HUES6 (cell line): Measurements from ENCODE around the gene CD44.
"Not testable (repeated sequence)": the region's sequence is repeated elsewhere in the genome, so short reads cannot be mapped to it uniquely, and the experiment has no call there.

Experiments
- H3K27ac ChIP-seq: 2 replicates; pipeline ENCODE4 v1.7.0; 2013; ENCODE audit warnings: low read depth, mild to moderate bottlenecking, low read length, inconsistent platforms
- H3K27me3 ChIP-seq: 2 replicates; pipeline ENCODE4 v1.6.1; 2013; ENCODE audit warnings: low read length; ENCODE audit not compliant: control insufficient read depth, insufficient read depth
- H3K36me3 ChIP-seq: 2 replicates; pipeline ENCODE4 v1.6.1; 2013; ENCODE audit warnings: low read length; ENCODE audit not compliant: control insufficient read depth, insufficient read depth
- H3K4me1 ChIP-seq: 2 replicates; pipeline ENCODE4 v1.6.1; 2013; ENCODE audit warnings: low read length; ENCODE audit not compliant: control insufficient read depth, insufficient read depth
- H3K4me3 ChIP-seq: 2 replicates; pipeline ENCODE4 v1.5.1; 2013; ENCODE audit warnings: low read depth, low read length
- H3K9ac ChIP-seq: one replicate; pipeline ENCODE4 v1.6.1; 2013; ENCODE audit warnings: mild to moderate bottlenecking, low read length
- H3K9me3 ChIP-seq: 2 replicates; pipeline ENCODE4 v1.6.1; 2013; ENCODE audit warnings: low read depth, low read length; ENCODE audit not compliant: control insufficient read depth, insufficient read depth

CD44 gene

GRCh38 chr11:35138943-35139721, at the start of gene CD44:
TSS of gene CD44 (plus strand) at chr11:35139171. CDS start at chr11:35139304, 133 bp downstream.
- peak within 1 kb of the TSS; percentile 87 for H3K9ac ChIP-seq
- no peaks in the 10 kb centered on the region for H3K9me3 ChIP-seq
- peaks cover 13% of the 10 kb centered on the region for H3K4me1 ChIP-seq
- H3K27me3 ChIP-seq: peaks cover 39% of the 10 kb centered on the region
- no peak within 1 kb of the TSS; the same call in 1 of the 2 replicates for H3K27ac ChIP-seq
- no peaks in the 10 kb centered on the region for H3K36me3 ChIP-seq
- peak within 1 kb of the TSS; percentile 79 for H3K4me3 ChIP-seq

- Histone ChIP-seq H3K27ac (no peak overlapping the region), H3K9ac (no peak overlapping the region), H3K9me3 (no peaks in the 10 kb centered on the region), H3K36me3 (no peaks in the 10 kb centered on the region), H3K27me3 (no peaks in the 10 kb centered on the region), H3K4me1 (no peaks in the 10 kb centered on the region), H3K4me3 (no peak overlapping the region)
Measured at GRCh38 chr11:35089666-35090065, 49.3 kb upstream of the CD44 start.

GRCh38 chr11:35090125-35090524, 48.8 kb upstream of the CD44 start:
- Histone ChIP-seq H3K4me1 (no peaks in the 10 kb centered on the region), H3K4me3 (no peak overlapping the region), H3K27ac (no peak overlapping the region), H3K36me3 (no peaks in the 10 kb centered on the region), H3K9ac (no peak overlapping the region), H3K27me3 (no peaks in the 10 kb centered on the region), H3K9me3 (no peaks in the 10 kb centered on the region)

- H3K4me3 ChIP-seq, H3K27me3 ChIP-seq, H3K9ac ChIP-seq, H3K36me3 ChIP-seq, H3K27ac ChIP-seq, H3K4me1 ChIP-seq, H3K9me3 ChIP-seq: not testable (repeated sequence)
Measured at GRCh38 chr11:35090991-35091390, 48.0 kb upstream of the CD44 start.

- Histone ChIP-seq H3K36me3 (no peaks in the 10 kb centered on the region), H3K27me3 (no peaks in the 10 kb centered on the region), H3K4me3 (no peak overlapping the region), H3K9ac (no peak overlapping the region), H3K4me1 (no peaks in the 10 kb centered on the region; the same call in 1 of the 2 replicates), H3K27ac (no peak overlapping the region), H3K9me3 (no peaks in the 10 kb centered on the region)
Measured at GRCh38 chr11:35096723-35097122, 42.2 kb upstream of the CD44 start.

- H3K36me3 ChIP-seq: no peaks in the 10 kb centered on the region
- H3K9ac ChIP-seq: no peak overlapping the region
- H3K4me1 ChIP-seq: no peaks in the 10 kb centered on the region; the same call in 1 of the 2 replicates
- no peaks in the 10 kb centered on the region for H3K9me3 ChIP-seq
- H3K27ac ChIP-seq: no peak overlapping the region
- H3K4me3 ChIP-seq: no peak overlapping the region
- H3K27me3 ChIP-seq: no peaks in the 10 kb centered on the region
Measured at GRCh38 chr11:35097814-35098455, 41.0 kb upstream of the CD44 start.

GRCh38 chr11:35098855-35099254, 40.1 kb upstream of the CD44 start:
- H3K36me3 ChIP-seq: no peaks in the 10 kb centered on the region

GRCh38 chr11:35099278-35100012, 39.5 kb upstream of the CD44 start:
- Histone ChIP-seq H3K9ac (no peak overlapping the region), H3K4me1 (no peaks in the 10 kb centered on the region; the same call in 1 of the 2 replicates), H3K27ac (no peak overlapping the region), H3K36me3 (no peaks in the 10 kb centered on the region), H3K9me3 (no peaks in the 10 kb centered on the region), H3K4me3 (no peak overlapping the region), H3K27me3 (no peaks in the 10 kb centered on the region)

More at GRCh38 chr11:35098855-35099254, 40.1 kb upstream of the CD44 start:
- no peaks in the 10 kb centered on the region for H3K9me3 ChIP-seq
- no peaks in the 10 kb centered on the region for H3K27me3 ChIP-seq
- H3K4me1 ChIP-seq: no peaks in the 10 kb centered on the region; the same call in 1 of the 2 replicates
- H3K9ac ChIP-seq: no peak overlapping the region
- H3K4me3 ChIP-seq: no peak overlapping the region
- no peak overlapping the region for H3K27ac ChIP-seq

- H3K27ac ChIP-seq: no peak overlapping the region
- no peaks in the 10 kb centered on the region for H3K9me3 ChIP-seq
- no peaks in the 10 kb centered on the region; the same call in 1 of the 2 replicates for H3K4me1 ChIP-seq
- H3K36me3 ChIP-seq: no peaks in the 10 kb centered on the region
- no peak overlapping the region for H3K4me3 ChIP-seq
- no peak overlapping the region for H3K9ac ChIP-seq
- no peaks in the 10 kb centered on the region for H3K27me3 ChIP-seq
Measured at GRCh38 chr11:35100013-35100383, 39.0 kb upstream of the CD44 start.

- Histone ChIP-seq H3K9ac (no peak overlapping the region), H3K27me3 (no peaks in the 10 kb centered on the region), H3K36me3 (no peaks in the 10 kb centered on the region), H3K9me3 (no peaks in the 10 kb centered on the region), H3K4me1 (no peaks in the 10 kb centered on the region; the same call in 1 of the 2 replicates), H3K27ac (no peak overlapping the region), H3K4me3 (no peak overlapping the region)
Measured at GRCh38 chr11:35101223-35101622, 37.7 kb upstream of the CD44 start.

- Histone ChIP-seq H3K9ac (no peak overlapping the region), H3K36me3 (no peaks in the 10 kb centered on the region), H3K27me3 (no peaks in the 10 kb centered on the region), H3K9me3 (no peaks in the 10 kb centered on the region), H3K4me1 (no peaks in the 10 kb centered on the region; the same call in 1 of the 2 replicates), H3K27ac (no peak overlapping the region), H3K4me3 (no peak overlapping the region)
Measured at GRCh38 chr11:35102267-35102666, 36.7 kb upstream of the CD44 start.
